ENCODE measurements around the gene FTO. TPM values are rescaled to one million over a fixed set of nuclear protein-coding genes. Genes with fewer than 3 reads are reported as not detected.

Gene FTO
- polyA plus RNA-seq, 3 donors, result 16.8 to 51.0 (median 37.7) TPM

- WGBS (ENCODE audit: insufficient coverage), result 100% methylated on average over 3 of the region's 3 CpGs
- no peak overlapping the region for H2AFZ ChIP-seq (ENCODE audit: insufficient read depth, low read depth, low read length, poor library complexity, severe bottlenecking)
- H3K4me3 Mint-ChIP-seq, result no peak overlapping the region
- H3K27ac Mint-ChIP-seq, result peak overlapping the region in 1 of 7 donors; percentile 22
- H3K36me3 ChIP-seq (replicated peaks in 1 of 2; ENCODE audit: control insufficient read depth in 1 of 2, insufficient read depth in 2 of 2, low read length in 2 of 2), result peaks cover 3 to 12% of the 10 kb centered on the region in 2 donors
- H4K20me1 ChIP-seq (ENCODE audit: insufficient read depth, low read length), result no peaks in the 10 kb centered on the region
- no peak overlapping the region for H3K4me2 ChIP-seq (replicated peaks; ENCODE audit: extremely low read depth, low read length, poor library complexity, severe bottlenecking)
- H3K4me1 Mint-ChIP-seq, result no peaks in the 10 kb centered on the region
- peaks cover 17 to 22% of the 10 kb centered on the region in 2 donors for H3K36me3 Mint-ChIP-seq
- H3K9ac ChIP-seq (ENCODE audit: insufficient read depth, low read length, poor library complexity, severe bottlenecking), result no peak overlapping the region
- H3K9me3 Mint-ChIP-seq, result peaks cover 0 to 2% (median 2%) of the 10 kb centered on the region in 7 donors
- TF ChIP-seq, protein P1, sequence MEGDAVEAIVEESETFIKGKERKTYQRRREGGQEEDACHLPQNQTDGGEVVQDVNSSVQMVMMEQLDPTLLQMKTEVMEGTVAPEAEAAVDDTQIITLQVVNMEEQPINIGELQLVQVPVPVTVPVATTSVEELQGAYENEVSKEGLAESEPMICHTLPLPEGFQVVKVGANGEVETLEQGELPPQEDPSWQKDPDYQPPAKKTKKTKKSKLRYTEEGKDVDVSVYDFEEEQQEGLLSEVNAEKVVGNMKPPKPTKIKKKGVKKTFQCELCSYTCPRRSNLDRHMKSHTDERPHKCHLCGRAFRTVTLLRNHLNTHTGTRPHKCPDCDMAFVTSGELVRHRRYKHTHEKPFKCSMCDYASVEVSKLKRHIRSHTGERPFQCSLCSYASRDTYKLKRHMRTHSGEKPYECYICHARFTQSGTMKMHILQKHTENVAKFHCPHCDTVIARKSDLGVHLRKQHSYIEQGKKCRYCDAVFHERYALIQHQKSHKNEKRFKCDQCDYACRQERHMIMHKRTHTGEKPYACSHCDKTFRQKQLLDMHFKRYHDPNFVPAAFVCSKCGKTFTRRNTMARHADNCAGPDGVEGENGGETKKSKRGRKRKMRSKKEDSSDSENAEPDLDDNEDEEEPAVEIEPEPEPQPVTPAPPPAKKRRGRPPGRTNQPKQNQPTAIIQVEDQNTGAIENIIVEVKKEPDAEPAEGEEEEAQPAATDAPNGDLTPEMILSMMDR (IDR thresholded peaks at IDR 0.05), result no peak
- no peaks in the 10 kb centered on the region for H3K27me3 Mint-ChIP-seq (ENCODE audit: low read depth in 3 of 3)
- H3K4me3 ChIP-seq (replicated peaks in 1 of 3; ENCODE audit: low read depth in 2 of 3, low read length in 3 of 3), result no peak overlapping the region
- no peak for DNase-seq
- H3K4me1 ChIP-seq (ENCODE audit: control insufficient read depth in 1 of 2, insufficient read depth in 2 of 2, low read length in 2 of 2), result no peaks in the 10 kb centered on the region
- intact Hi-C loops (cut with micrococcal nuclease), result no loop called here
- H3K9me3 ChIP-seq (replicated peaks in 1 of 2; ENCODE audit: control insufficient read depth in 1 of 2, insufficient read depth in 1 of 2, low read length in 2 of 2), result no peaks in the 10 kb centered on the region
- H3K27me3 ChIP-seq (ENCODE audit: control insufficient read depth in 2 of 2, insufficient read depth in 2 of 2, low read length in 2 of 2), result no peaks in the 10 kb centered on the region
- H3K79me2 ChIP-seq (ENCODE audit: insufficient read depth, low read length), result no peaks in the 10 kb centered on the region
- H3K27ac ChIP-seq (ENCODE audit: low read depth in 1 of 2, low read length in 2 of 2), result no peak overlapping the region
Observed at GRCh38 chr16:53829186-53829747, 125.3 kb downstream of the FTO start.

DNA sequence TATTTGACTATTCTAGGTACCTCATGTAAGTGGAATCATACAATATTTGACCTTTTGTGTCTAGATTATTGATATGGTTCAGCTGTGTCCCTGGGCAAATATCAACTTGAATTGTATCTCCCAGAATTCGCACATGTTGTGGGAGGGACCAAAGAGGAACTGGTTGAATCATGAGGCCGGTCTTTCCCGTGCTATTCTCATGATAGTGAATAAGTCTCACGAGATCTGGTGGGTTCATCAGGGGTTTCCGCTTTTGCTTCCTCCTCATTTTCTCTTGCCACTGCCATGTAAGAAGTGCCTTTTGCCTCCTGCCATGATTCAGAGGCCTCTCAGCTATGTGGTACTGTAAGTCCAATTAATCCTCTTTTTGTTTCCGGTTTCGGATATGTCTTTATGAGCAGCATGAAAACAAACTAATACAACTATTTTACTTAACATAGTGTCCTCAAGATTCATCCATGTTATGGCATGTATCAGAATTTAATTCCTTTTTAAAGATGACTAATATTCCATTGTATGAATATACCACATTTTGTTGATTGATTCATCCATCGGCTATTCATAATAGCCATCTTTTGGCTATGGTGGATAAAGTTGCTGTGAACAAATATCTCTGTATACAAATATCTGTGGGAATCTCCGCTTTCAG lies 129.1 kb downstream of the FTO start:
- H3K9me3 ChIP-seq (replicated peaks in 1 of 2; ENCODE audit: control insufficient read depth in 1 of 2, insufficient read depth in 1 of 2, low read length in 2 of 2), result no peaks in the 10 kb centered on the region
- H3K4me3 ChIP-seq (replicated peaks in 1 of 3; ENCODE audit: low read depth in 2 of 3, low read length in 3 of 3), result no peak overlapping the region
- no peaks in the 10 kb centered on the region for H3K4me1 ChIP-seq (ENCODE audit: control insufficient read depth in 1 of 2, insufficient read depth in 2 of 2, low read length in 2 of 2)
- no peaks in the 10 kb centered on the region for H3K79me2 ChIP-seq (ENCODE audit: insufficient read depth, low read length)
- Mint-ChIP-seq H3K36me3 (peaks cover 10 to 23% of the 10 kb centered on the region in 2 donors), H3K9me3 (peaks cover 0 to 2% (median 2%) of the 10 kb centered on the region in 7 donors), H3K27ac (peak overlapping the region in 1 of 7 donors; percentile 75), H3K27me3 (ENCODE audit: low read depth in 3 of 3) (peaks cover 0 to 2% (median 0%) of the 10 kb centered on the region in 3 donors), H3K4me1 (no peaks in the 10 kb centered on the region), H3K4me3 (no peak overlapping the region)
- no peaks in the 10 kb centered on the region for H3K36me3 ChIP-seq (replicated peaks in 1 of 2; ENCODE audit: control insufficient read depth in 1 of 2, insufficient read depth in 2 of 2, low read length in 2 of 2)
- no peak overlapping the region for H3K27ac ChIP-seq (ENCODE audit: low read depth in 1 of 2, low read length in 2 of 2)
- intact Hi-C loops (cut with micrococcal nuclease), result no loop called here
- H3K9ac ChIP-seq (ENCODE audit: insufficient read depth, low read length, poor library complexity, severe bottlenecking), result no peak overlapping the region
- DNase-seq, result peak in 1 of 3 donors; percentile 6
- no peaks in the 10 kb centered on the region for H4K20me1 ChIP-seq (ENCODE audit: insufficient read depth, low read length)
- TF ChIP-seq, protein P1 (IDR thresholded peaks at IDR 0.05), result no peak
- H3K27me3 ChIP-seq (ENCODE audit: control insufficient read depth in 2 of 2, insufficient read depth in 2 of 2, low read length in 2 of 2), result no peaks in the 10 kb centered on the region
- H2AFZ ChIP-seq (ENCODE audit: insufficient read depth, low read depth, low read length, poor library complexity, severe bottlenecking), result no peak overlapping the region
- H3K4me2 ChIP-seq (replicated peaks; ENCODE audit: extremely low read depth, low read length, poor library complexity, severe bottlenecking), result no peak overlapping the region
- WGBS (ENCODE audit: insufficient coverage), result 95% methylated on average over 7 of the region's 9 CpGs

Measured in CD14-positive monocyte (primary cell).